Stimulated activated CD4-positive, alpha-beta T cell treated with anti-CD3 and anti-CD28 coated beads, TNF-alpha, amount 100 ng/mL, for 4 hours (primary cell): Measurements from ENCODE around the gene SLC26A11.
A peak's percentile ranks its signal among the peaks of the same experiment; 100 is the strongest.
"Not testable (repeated sequence)": the region's sequence is repeated elsewhere in the genome, so short reads cannot be mapped to it uniquely, and the experiment has no call there.

Experiments used
- DNase-seq, 3 experiments: peaks; one replicate each; pipeline ENCODE4 v3.0.0-alpha.2; 2020; ENCODE audit warnings: low read depth in 3 of 3

Gene SLC26A11

GRCh38 chr17:80243526-80244433, 23.6 kb downstream of the SLC26A11 start:
- no peak for DNase-seq

- DNase-seq, result not testable (repeated sequence)
These were observed 24.2 kb downstream of the SLC26A11 start for GRCh38 chr17:80244448-80244847.

- DNase-seq, result no peak
These were observed 24.8 kb downstream of the SLC26A11 start for GRCh38 chr17:80244871-80245509.

GRCh38 chr17:80245566-80246265, 25.5 kb downstream of the SLC26A11 start:
- no peak for DNase-seq

GRCh38 chr17:80246266-80246681, 26.0 kb downstream of the SLC26A11 start:
- no peak for DNase-seq

GRCh38 chr17:80246726-80247125, 26.5 kb downstream of the SLC26A11 start:
- no peak for DNase-seq

- DNase-seq, result no peak
These were observed 27.3 kb downstream of the SLC26A11 start for GRCh38 chr17:80247561-80247960.

GRCh38 chr17:80248001-80248893, 28.0 kb downstream of the SLC26A11 start:
- DNase-seq, result no peak

GRCh38 chr17:80248894-80249710, 28.9 kb downstream of the SLC26A11 start:
- no peak for DNase-seq

- DNase-seq, result no peak
These were observed 31.7 kb downstream of the SLC26A11 start for GRCh38 chr17:80251966-80252365.

- peak; percentile 69 to 84 (median 82) for DNase-seq
These were observed 32.6 kb downstream of the SLC26A11 start for GRCh38 chr17:80252871-80253270.

GRCh38 chr17:80253631-80254395, 33.6 kb downstream of the SLC26A11 start:
- no peak for DNase-seq

GRCh38 chr17:80254396-80255251, 34.4 kb downstream of the SLC26A11 start:
- DNase-seq, result peak in 1 of 3 experiments; percentile 57

GRCh38 chr17:80256034-80256350, 35.8 kb downstream of the SLC26A11 start:
- DNase-seq, result no peak

GRCh38 chr17:80257716-80258213, 37.5 kb downstream of the SLC26A11 start:
- no peak for DNase-seq

GRCh38 chr17:80258296-80258695, 38.1 kb downstream of the SLC26A11 start:
- not testable (repeated sequence) for DNase-seq

- DNase-seq, result peak in 1 of 3 experiments; percentile 18
These were observed 39.3 kb downstream of the SLC26A11 start for GRCh38 chr17:80259457-80260068.

GRCh38 chr17:80260069-80260535, 39.9 kb downstream of the SLC26A11 start:
- DNase-seq, result peak; percentile 56 to 69 (median 64)
